ENCODE measurements around the gene MRAS. TPM values are rescaled to one million over a fixed set of nuclear protein-coding genes. Genes with fewer than 3 reads are reported as not detected.

MRAS gene
- total RNA-seq, 6 donors from 2014 or later: 15.7 to 56.0 (median 34.8) TPM

GRCh38 chr3:138363322-138363721 is 14.9 kb downstream of the MRAS start:
- no peak for TF ChIP-seq CTCF (IDR thresholded peaks at IDR 0.05)
- no peak for TF ChIP-seq EP300 (IDR thresholded peaks at IDR 0.05)
- TF ChIP-seq POLR2A (IDR thresholded peaks at IDR 0.05): no peak
- no peak for TF ChIP-seq POLR2AphosphoS5 (IDR thresholded peaks at IDR 0.05)
- no peak for ATAC-seq (ENCODE audit: low FRiP score in 2 of 2)
- Histone ChIP-seq H3K4me1 (peaks cover 10 to 31% (median 20%) of the 10 kb centered on the region in 4 donors), H3K9me3 (no peaks in the 10 kb centered on the region), H3K27me3 (no peaks in the 10 kb centered on the region), H3K4me3 (no peak overlapping the region), H3K36me3 (no peaks in the 10 kb centered on the region), H3K27ac (no peak overlapping the region)
- DNase-seq: no peak
- WGBS, 2 donors: 90 to 96% methylated on average over 4 of the region's 4 CpGs

- TF ChIP-seq EP300 (IDR thresholded peaks at IDR 0.05) (no peak), POLR2AphosphoS5 (IDR thresholded peaks at IDR 0.05) (no peak), CTCF (IDR thresholded peaks at IDR 0.05) (no peak), POLR2A (IDR thresholded peaks at IDR 0.05) (no peak)
- ATAC-seq (ENCODE audit: low FRiP score in 2 of 2): no peak
- WGBS, 2 donors: 86 to 87% methylated on average over 5 to 6 of the region's 6 CpGs
Measured at GRCh38 chr3:138364356-138365252, 16.2 kb downstream of the MRAS start.

GRCh38 chr3:138365253-138365555 is 16.8 kb downstream of the MRAS start:
- Histone ChIP-seq H3K4me3 (no peak overlapping the region), H3K27me3 (no peaks in the 10 kb centered on the region), H3K4me1 (peaks cover 10 to 36% (median 20%) of the 10 kb centered on the region in 4 donors), H3K36me3 (no peaks in the 10 kb centered on the region), H3K27ac (peak overlapping the region in 1 of 4 donors; percentile 21), H3K9me3 (no peaks in the 10 kb centered on the region)
- DNase-seq (no peak), ATAC-seq (ENCODE audit: low FRiP score in 2 of 2) (no peak)
- TF ChIP-seq EP300 (IDR thresholded peaks at IDR 0.05) (no peak), POLR2A (IDR thresholded peaks at IDR 0.05) (no peak), CTCF (IDR thresholded peaks at IDR 0.05) (no peak), POLR2AphosphoS5 (IDR thresholded peaks at IDR 0.05) (no peak)
- WGBS, 2 donors: 86 to 94% methylated on average over 3 to 4 of the region's 4 CpGs

More at GRCh38 chr3:138364356-138365252, 16.2 kb downstream of the MRAS start:
- Histone ChIP-seq H3K36me3 (no peaks in the 10 kb centered on the region), H3K4me1 (peaks cover 10 to 36% (median 18%) of the 10 kb centered on the region in 4 donors), H3K9me3 (no peaks in the 10 kb centered on the region), H3K4me3 (no peak overlapping the region), H3K27ac (no peak overlapping the region), H3K27me3 (no peaks in the 10 kb centered on the region)
- no peak for DNase-seq

- H3K4me3 ChIP-seq: no peak overlapping the region
- no peaks in the 10 kb centered on the region for H3K27me3 ChIP-seq
- DNase-seq (no peak), ATAC-seq (ENCODE audit: low FRiP score in 2 of 2) (no peak)
- WGBS, 2 donors: 56 to 69% methylated on average over 8 of the region's 8 CpGs
- H3K9me3 ChIP-seq: no peaks in the 10 kb centered on the region
- no peak for TF ChIP-seq POLR2A (IDR thresholded peaks at IDR 0.05)
- TF ChIP-seq POLR2AphosphoS5 (IDR thresholded peaks at IDR 0.05): no peak
- no peak for TF ChIP-seq CTCF (IDR thresholded peaks at IDR 0.05)
- peak in 1 of 4 donors; percentile 37 for TF ChIP-seq EP300 (IDR thresholded peaks at IDR 0.05)
- H3K4me1 ChIP-seq: peaks cover 10 to 36% (median 20%) of the 10 kb centered on the region in 4 donors
- peak overlapping the region; percentile 5 to 44 (median 34) for H3K27ac ChIP-seq
- no peaks in the 10 kb centered on the region for H3K36me3 ChIP-seq
Measured at GRCh38 chr3:138366006-138366759, 17.8 kb downstream of the MRAS start.

Data from upper lobe of left lung (tissue), 6 donors.